HFF-Myc (cell line): ENCODE measurements around the gene CTSO.
"Not testable (repeated sequence)": the region's sequence is repeated elsewhere in the genome, so short reads cannot be mapped to it uniquely, and the experiment has no call there.

Source experiments
- DNase-seq: peaks from one replicate; pipeline ENCODE4 v3.0.0-alpha.2; 2011; ENCODE audit warnings: low read depth; ENCODE audit errors: extremely low read depth
- H3K4me3 ChIP-seq: replicated peaks from 2 replicates; pipeline ENCODE4 v1.5.1; 2011; ENCODE audit warnings: low read depth, mild to moderate bottlenecking, control low read depth, low read length
- TF ChIP-seq, protein P1 (sequence below): IDR thresholded peaks from 2 replicates; pipeline ENCODE4 v1.5.1; 2012; ENCODE audit warnings: mild to moderate bottlenecking, low read depth, low read length, control low read depth; ENCODE audit errors: missing control alignments

The CTSO gene

DNA sequence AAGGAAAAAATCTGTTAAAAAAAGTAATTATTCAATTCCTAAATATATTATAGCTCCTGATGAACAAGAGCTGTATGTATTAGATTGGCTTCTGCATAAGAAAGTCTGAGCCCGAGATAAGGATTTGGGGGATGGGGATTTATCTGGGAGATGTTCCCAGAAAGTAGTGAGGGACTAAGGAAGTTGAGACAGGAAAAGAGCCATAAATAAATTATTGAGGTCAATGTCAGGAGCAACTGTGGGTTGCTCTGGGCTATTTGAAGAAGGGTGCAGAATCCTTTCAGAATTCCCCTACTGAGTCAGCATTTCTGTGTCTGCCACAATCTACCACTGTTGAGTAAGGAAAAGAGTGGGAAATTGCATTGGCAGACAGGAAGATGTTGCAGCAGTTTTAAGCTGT is 53.3 kb downstream of the CTSO start:
- TF ChIP-seq, protein P1, sequence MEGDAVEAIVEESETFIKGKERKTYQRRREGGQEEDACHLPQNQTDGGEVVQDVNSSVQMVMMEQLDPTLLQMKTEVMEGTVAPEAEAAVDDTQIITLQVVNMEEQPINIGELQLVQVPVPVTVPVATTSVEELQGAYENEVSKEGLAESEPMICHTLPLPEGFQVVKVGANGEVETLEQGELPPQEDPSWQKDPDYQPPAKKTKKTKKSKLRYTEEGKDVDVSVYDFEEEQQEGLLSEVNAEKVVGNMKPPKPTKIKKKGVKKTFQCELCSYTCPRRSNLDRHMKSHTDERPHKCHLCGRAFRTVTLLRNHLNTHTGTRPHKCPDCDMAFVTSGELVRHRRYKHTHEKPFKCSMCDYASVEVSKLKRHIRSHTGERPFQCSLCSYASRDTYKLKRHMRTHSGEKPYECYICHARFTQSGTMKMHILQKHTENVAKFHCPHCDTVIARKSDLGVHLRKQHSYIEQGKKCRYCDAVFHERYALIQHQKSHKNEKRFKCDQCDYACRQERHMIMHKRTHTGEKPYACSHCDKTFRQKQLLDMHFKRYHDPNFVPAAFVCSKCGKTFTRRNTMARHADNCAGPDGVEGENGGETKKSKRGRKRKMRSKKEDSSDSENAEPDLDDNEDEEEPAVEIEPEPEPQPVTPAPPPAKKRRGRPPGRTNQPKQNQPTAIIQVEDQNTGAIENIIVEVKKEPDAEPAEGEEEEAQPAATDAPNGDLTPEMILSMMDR = no peak
- H3K4me3 ChIP-seq = no peak overlapping the region
- DNase-seq = no peak

DNA sequence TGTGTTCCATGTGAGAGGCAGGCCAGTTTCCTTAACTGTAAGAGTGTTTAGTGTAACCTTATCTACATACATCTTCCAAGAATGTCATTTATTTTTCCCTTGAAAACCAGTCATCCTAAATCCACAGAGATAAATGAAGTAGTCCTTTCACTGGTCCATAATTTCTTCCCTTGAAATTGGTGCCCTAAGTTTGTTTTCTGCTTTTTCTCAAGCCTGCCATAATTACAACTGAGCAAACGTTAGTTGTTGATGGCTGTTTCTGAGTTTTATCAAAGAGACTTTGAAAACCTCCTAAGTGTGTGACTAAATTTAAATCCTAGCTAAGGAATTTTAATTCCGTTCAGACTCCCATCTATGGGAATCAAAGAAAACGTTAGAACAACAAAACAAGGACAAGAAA is 53.8 kb downstream of the CTSO start:
- TF ChIP-seq, protein P1 = no peak
- no peak overlapping the region for H3K4me3 ChIP-seq
- DNase-seq = no peak

DNA sequence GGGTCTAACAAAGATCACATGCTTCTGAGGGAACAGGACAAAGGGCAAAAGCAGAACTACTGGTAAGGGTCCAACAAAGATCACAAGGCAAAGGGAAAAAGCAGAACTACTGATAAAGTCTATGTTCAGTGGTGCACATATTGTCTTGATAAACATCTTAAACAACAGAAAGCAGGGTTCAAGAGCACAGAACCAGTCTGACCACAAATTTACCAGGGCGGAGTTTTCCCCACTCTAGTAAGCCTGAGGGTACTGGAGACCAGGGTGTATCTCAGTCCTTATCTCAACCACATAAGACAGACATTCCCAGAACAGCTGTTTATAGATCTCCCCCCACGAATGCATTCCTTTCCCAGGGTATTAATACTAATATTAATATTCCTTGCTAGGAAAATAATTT is 55.3 kb downstream of the CTSO start:
- not testable (repeated sequence) for DNase-seq

DNA sequence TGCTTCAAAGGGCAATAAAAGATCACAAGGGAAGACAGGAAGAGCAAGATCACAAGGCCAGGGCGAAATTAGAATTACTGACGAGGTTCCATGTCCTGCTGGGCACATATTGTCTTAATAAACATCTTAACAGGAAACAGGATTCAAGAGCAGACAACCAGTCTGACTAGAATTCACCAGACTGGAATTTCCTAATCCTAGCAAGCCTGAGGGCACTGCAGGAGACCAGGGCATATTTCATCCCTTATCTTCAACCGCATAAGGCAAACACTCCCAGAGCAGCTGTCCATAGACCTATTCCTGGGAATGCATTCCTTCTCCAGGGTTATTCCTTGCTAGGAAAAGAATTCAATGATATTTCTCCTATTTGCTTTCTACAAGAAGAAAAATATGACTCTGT is 62.6 kb downstream of the CTSO start:
- no peak overlapping the region for H3K4me3 ChIP-seq
- TF ChIP-seq, protein P1 = no peak
- DNase-seq = no peak

More for the DNA sequence above, 55.3 kb downstream of the CTSO start:
- H3K4me3 ChIP-seq = not testable (repeated sequence)

DNA sequence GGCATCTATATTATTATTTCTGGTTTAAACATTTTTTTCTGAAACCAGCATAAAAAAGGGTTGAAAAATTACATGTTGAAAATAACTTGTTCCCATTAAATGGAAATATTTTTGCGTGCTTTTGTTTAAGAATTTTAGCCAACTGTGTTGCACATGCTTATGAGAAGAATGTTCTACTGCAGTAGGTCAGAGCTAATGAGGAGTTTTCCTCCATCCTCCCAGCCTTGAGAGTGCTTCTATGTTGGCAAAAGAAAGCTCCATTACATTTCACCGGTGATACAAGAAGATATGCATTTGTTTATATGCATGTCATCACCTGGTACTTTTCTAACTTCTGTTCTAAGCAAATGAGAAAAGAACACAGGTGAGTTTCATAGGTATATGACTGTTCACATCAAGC is 63.7 kb downstream of the CTSO start:
- H3K4me3 ChIP-seq = no peak overlapping the region
- TF ChIP-seq, protein P1 = no peak
- no peak for DNase-seq

DNA sequence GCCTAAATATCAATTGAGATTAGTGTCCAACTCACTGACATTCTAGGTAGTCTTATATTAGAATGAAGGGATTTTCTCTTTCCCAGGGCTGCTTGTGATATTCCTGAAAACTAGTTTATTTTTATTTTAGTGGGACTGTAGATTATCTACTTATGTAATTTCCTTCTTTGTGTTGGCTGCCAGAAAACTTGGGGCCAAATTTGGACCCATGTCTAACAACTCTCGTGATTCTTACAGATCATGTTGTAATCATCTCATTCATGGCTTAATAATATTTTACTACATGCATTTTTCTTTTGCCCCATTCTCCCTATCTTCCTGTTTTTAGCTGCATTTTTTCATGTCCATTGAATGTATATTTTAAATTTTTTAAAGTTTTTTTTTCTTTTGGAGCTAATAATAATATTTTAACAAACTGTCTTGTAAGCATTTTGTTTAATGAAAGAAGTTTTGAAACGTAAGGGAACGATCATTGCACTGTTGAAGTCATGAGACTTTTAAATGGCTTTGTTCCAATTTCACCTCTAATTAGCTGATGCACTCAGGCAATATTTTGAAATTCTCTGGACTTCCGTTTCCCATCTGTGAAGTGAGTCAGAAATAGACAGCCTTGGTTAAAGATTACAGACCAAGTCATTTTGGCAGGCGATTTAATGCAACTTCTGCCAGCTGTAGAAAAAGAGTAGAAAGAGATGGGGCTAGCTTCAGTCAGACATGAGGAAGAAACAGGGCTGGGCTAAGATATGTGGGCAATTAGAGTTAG is 64.5 kb downstream of the CTSO start:
- no peak for DNase-seq
- TF ChIP-seq, protein P1 = no peak
- H3K4me3 ChIP-seq = no peak overlapping the region

DNA sequence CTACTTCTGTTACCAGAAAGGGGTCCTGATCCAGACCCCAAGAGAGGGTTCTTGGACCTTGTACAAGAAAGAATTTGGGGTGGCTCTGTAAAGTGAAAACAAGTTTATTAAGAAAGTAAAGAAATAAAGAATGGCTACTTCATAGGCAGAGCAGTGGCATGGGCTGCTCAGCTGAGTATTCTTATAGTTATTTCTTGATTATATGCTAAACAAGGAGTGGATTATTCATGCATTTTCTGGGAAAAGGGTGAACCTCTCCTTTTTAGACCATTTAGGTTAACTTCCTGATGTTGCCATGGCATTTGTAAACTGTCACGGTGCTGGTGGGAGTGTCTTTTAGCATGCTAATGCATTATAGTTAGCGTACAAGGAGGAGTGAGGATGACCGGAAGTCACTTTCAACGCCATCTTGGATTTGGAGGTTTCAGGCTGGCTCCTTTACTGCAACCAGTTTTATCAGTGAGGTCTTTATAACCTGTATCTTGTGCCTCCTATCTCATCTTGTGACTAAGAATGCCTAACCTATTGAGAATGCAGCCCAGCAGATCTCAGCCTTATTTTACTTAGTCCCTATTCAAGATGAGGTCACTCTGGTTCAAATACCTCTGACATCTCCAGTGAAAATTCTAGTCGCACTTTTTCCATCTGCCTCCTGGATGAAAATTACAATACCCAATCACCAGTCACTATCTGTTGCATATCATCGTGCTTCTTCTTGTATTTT is 65.7 kb downstream of the CTSO start:
- TF ChIP-seq, protein P1 = no peak
- H3K4me3 ChIP-seq = no peak overlapping the region
- no peak for DNase-seq
